Measurements from ENCODE around the gene SULF2. TPM values are rescaled to one million over a fixed set of nuclear protein-coding genes. Genes with fewer than 3 reads are reported as not detected.

The SULF2 gene
- total and polyA plus RNA-seq, 4 donors = 8.1 to 25.4 (median 12.0) TPM

GRCh38 chr20:47610945-47611250 lies 174.4 kb downstream of the SULF2 start (continued):
- TF ChIP-seq ZBTB33 (IDR thresholded peaks at IDR 0.05) = no peak

GRCh38 chr20:47610247-47610944 lies 174.9 kb downstream of the SULF2 start:
- 79% methylated on average over 6 of the region's 6 CpGs for WGBS
- no peak for DNase-seq (ENCODE audit: low spot score)
- TF ChIP-seq CTCF (IDR thresholded peaks at IDR 0.05; ENCODE audit: low read depth, low read length, missing input control) (no peak), JUND (IDR thresholded peaks at IDR 0.05) (peak; percentile 60 to 79)
- Histone ChIP-seq H3K36me3 (ENCODE audit: control insufficient read depth in 4 of 4, insufficient read depth in 3 of 4, low read depth in 1 of 4, low read length in 3 of 4) (no peaks in the 10 kb centered on the region), H3K27ac (ENCODE audit: low read depth in 1 of 2, low read length in 2 of 2) (no peak overlapping the region), H3K4me3 (ENCODE audit: low read depth in 1 of 3, low read length in 3 of 3) (no peak overlapping the region), H3K9me3 (ENCODE audit: control insufficient read depth in 4 of 4, low read length in 3 of 4) (no peaks in the 10 kb centered on the region), H3K27me3 (ENCODE audit: control insufficient read depth in 4 of 4, insufficient read depth in 4 of 4, low read length in 3 of 4) (no peaks in the 10 kb centered on the region), H3K4me1 (ENCODE audit: control insufficient read depth in 4 of 4, insufficient read depth in 4 of 4, low read length in 3 of 4) (peaks cover 0 to 2% (median 0%) of the 10 kb centered on the region in 4 donors), H3K9ac (ENCODE audit: low read depth in 1 of 2, low read length in 2 of 2) (no peak overlapping the region)

GRCh38 chr20:47609001-47609400 lies 176.3 kb downstream of the SULF2 start:
- Histone ChIP-seq H3K27me3 (ENCODE audit: control insufficient read depth in 4 of 4, insufficient read depth in 4 of 4, low read length in 3 of 4) (no peaks in the 10 kb centered on the region), H3K4me1 (ENCODE audit: control insufficient read depth in 4 of 4, insufficient read depth in 4 of 4, low read length in 3 of 4) (no peaks in the 10 kb centered on the region), H3K9me3 (ENCODE audit: control insufficient read depth in 4 of 4, low read length in 3 of 4) (no peaks in the 10 kb centered on the region), H3K36me3 (ENCODE audit: control insufficient read depth in 4 of 4, insufficient read depth in 3 of 4, low read depth in 1 of 4, low read length in 3 of 4) (no peaks in the 10 kb centered on the region), H3K27ac (ENCODE audit: low read depth in 1 of 2, low read length in 2 of 2) (no peak overlapping the region), H3K4me3 (ENCODE audit: low read depth in 1 of 3, low read length in 3 of 3) (no peak overlapping the region), H3K9ac (ENCODE audit: low read depth in 1 of 2, low read length in 2 of 2) (no peak overlapping the region)
- TF ChIP-seq CTCF (IDR thresholded peaks at IDR 0.05; ENCODE audit: low read depth, low read length, missing input control) (no peak), JUND (IDR thresholded peaks at IDR 0.05) (no peak), TAF1 (conservative IDR thresholded peaks at IDR 0.05) (no peak), HNF4G (IDR thresholded peaks at IDR 0.05) (no peak), SP1 (IDR thresholded peaks at IDR 0.05) (no peak), REST (IDR thresholded peaks at IDR 0.05) (no peak), NR2F2 (IDR thresholded peaks at IDR 0.05) (no peak), EGR1 (IDR thresholded peaks at IDR 0.05; ENCODE audit: low read depth in 2 of 2) (no peak), ZBTB33 (IDR thresholded peaks at IDR 0.05) (no peak), GABPA (IDR thresholded peaks at IDR 0.05 in 1 of 2, conservative IDR thresholded peaks at IDR 0.05 in 1 of 2) (no peak), FOXA2 (IDR thresholded peaks at IDR 0.05) (no peak), HNF4A (conservative IDR thresholded peaks at IDR 0.05) (no peak), RAD21 (IDR thresholded peaks at IDR 0.05) (no peak), MAX (IDR thresholded peaks at IDR 0.05) (no peak), ATF3 (IDR thresholded peaks at IDR 0.05) (no peak), RXRA (IDR thresholded peaks at IDR 0.05) (no peak)
- DNase-seq (ENCODE audit: low spot score) = no peak
- 95% methylated on average over 5 of the region's 5 CpGs for WGBS
